GM23338 (cell line): Measurements from ENCODE around the gene FIG4. TPM values are rescaled to one million over a fixed set of nuclear protein-coding genes. Genes with fewer than 3 reads are reported as not detected.

Source experiments
- ATAC-seq: fragments of 200-7000 bp; cut with Tn5 transposase; 3 replicates; pipeline ENCODE4 v1.9.1; 2020
- DNase-seq: peaks from one replicate; pipeline ENCODE4 v3.0.0-alpha.2; 2015; ENCODE audit warnings: low spot score
- H2AFZ ChIP-seq: fragments of 200-600 bp; sonication (generic); 2 replicates; pipeline ENCODE4 v1.8.0; 2016; ENCODE audit warnings: antibody characterized with exemption, mild to moderate bottlenecking, moderate library complexity
- H3F3A ChIP-seq: fragments of 200-600 bp; sonication (generic); replicated peaks from 2 replicates; pipeline ENCODE4 v1.8.0; 2017; ENCODE audit warnings: antibody characterized with exemption, mixed run types, low read depth
- H3K27ac ChIP-seq: fragments of 200-600 bp; sonication (generic); 2 replicates; pipeline ENCODE4 v1.6.1; 2016; ENCODE audit warnings: low read depth
- H3K27me3 ChIP-seq: fragments of 200-600 bp; sonication (generic); 2 replicates; pipeline ENCODE4 v1.8.0; 2016; ENCODE audit warnings: mild to moderate bottlenecking, mixed run types, moderate library complexity; ENCODE audit not compliant: insufficient read depth
- H3K36me3 ChIP-seq: fragments of 200-600 bp; sonication (generic); 2 replicates; pipeline ENCODE4 v1.8.0; 2016; ENCODE audit warnings: mild to moderate bottlenecking; ENCODE audit not compliant: insufficient read depth
- H3K4me1 ChIP-seq: fragments of 200-600 bp; sonication (generic); 2 replicates; pipeline ENCODE4 v1.8.0; 2016; ENCODE audit warnings: mild to moderate bottlenecking, moderate library complexity; ENCODE audit not compliant: insufficient read depth
- H3K4me2 ChIP-seq: fragments of 200-600 bp; sonication (generic); 2 replicates; pipeline ENCODE4 v1.7.1; 2017; ENCODE audit warnings: mixed run types
- H3K4me3 ChIP-seq: fragments of 200-600 bp; sonication (generic); 2 replicates; pipeline ENCODE4 v1.6.1; 2016; ENCODE audit warnings: mixed run types
- H3K79me2 ChIP-seq: fragments of 200-600 bp; sonication (generic); replicated peaks from 2 replicates; pipeline ENCODE4 v1.8.0; 2017; ENCODE audit warnings: mild to moderate bottlenecking; ENCODE audit not compliant: insufficient read depth
- H3K9me2 ChIP-seq: fragments of 200-600 bp; sonication (generic); 2 replicates; pipeline ENCODE4 v1.8.0; 2017; ENCODE audit not compliant: insufficient read depth
- H4K20me1 ChIP-seq: fragments of 200-600 bp; sonication (generic); replicated peaks from 2 replicates; pipeline ENCODE4 v1.8.0; 2017; ENCODE audit warnings: mild to moderate bottlenecking; ENCODE audit not compliant: insufficient read depth
- H3K27ac Mint-ChIP-seq: 2 replicates; pipeline ENCODE4 v1.8.0; 2020; ENCODE audit warnings: inconsistent platforms, mild to moderate bottlenecking, moderate library complexity, mixed read lengths
- H3K27me3 Mint-ChIP-seq: 3 replicates; pipeline ENCODE4 v1.8.0; 2022; ENCODE audit warnings: low read depth, mild to moderate bottlenecking, moderate library complexity, mixed read lengths, inconsistent platforms; ENCODE audit not compliant: insufficient read depth, poor library complexity
- H3K36me3 Mint-ChIP-seq: 3 replicates; pipeline ENCODE4 v1.8.0; 2021; ENCODE audit warnings: low read depth, mild to moderate bottlenecking, inconsistent platforms, moderate library complexity, mixed read lengths
- H3K4me1 Mint-ChIP-seq: 3 replicates; pipeline ENCODE4 v1.8.0; 2020; ENCODE audit warnings: mild to moderate bottlenecking, inconsistent platforms, mixed read lengths
- H3K4me3 Mint-ChIP-seq: 3 replicates; pipeline ENCODE4 v1.8.0; 2021; ENCODE audit warnings: moderate library complexity, mild to moderate bottlenecking, inconsistent platforms, mixed read lengths
- H3K9me3 Mint-ChIP-seq: 3 replicates; pipeline ENCODE4 v1.8.0; 2020; ENCODE audit warnings: moderate library complexity, mild to moderate bottlenecking, inconsistent platforms, mixed read lengths
- CREB1 ChIP-seq: fragments of 250-450 bp; sonication (Bioruptor Pico); IDR thresholded peaks from 2 replicates; pipeline ENCODE4 v1.5.0; 2020; ENCODE audit warnings: low read depth, mild to moderate bottlenecking, moderate library complexity
- CTCF ChIP-seq, 2 experiments: fragments of 200-600 bp in 1 of 2; sonication (generic) in 1 of 2; conservative IDR thresholded peaks; 2 replicates each; pipeline versions ENCODE4 v1.5.1 to v1.6.1; 2016 to 2017; ENCODE audit warnings: antibody characterized with exemption in 2 of 2, low read depth in 2 of 2, mild to moderate bottlenecking in 2 of 2, moderate library complexity in 1 of 2
- ETS1 ChIP-seq: IDR thresholded peaks from 2 replicates; pipeline ENCODE4 v1.6.1; 2016; ENCODE audit warnings: antibody characterized with exemption
- EZH2 ChIP-seq: fragments of 200-600 bp; sonication (generic); IDR thresholded peaks from one replicate; pipeline ENCODE4 v1.8.0; 2017; ENCODE audit warnings: antibody characterized with exemption, mild to moderate bottlenecking, low read depth; ENCODE audit not compliant: unreplicated experiment
- EZH2phosphoT487 ChIP-seq: fragments of 200-600 bp; sonication (generic); IDR thresholded peaks from one replicate; pipeline ENCODE4 v1.8.1; 2018; ENCODE audit warnings: antibody characterized with exemption; ENCODE audit not compliant: unreplicated experiment
- JUNB ChIP-seq: IDR thresholded peaks from one replicate; pipeline ENCODE4 v1.6.1; 2016; ENCODE audit warnings: antibody characterized with exemption; ENCODE audit not compliant: unreplicated experiment
- NANOG ChIP-seq: IDR thresholded peaks from 2 replicates; pipeline ENCODE4 v1.6.1; 2016; ENCODE audit warnings: antibody characterized with exemption, borderline replicate concordance
- POLR2AphosphoS5 ChIP-seq: IDR thresholded peaks from 2 replicates; pipeline ENCODE4 v1.6.1; 2016; ENCODE audit warnings: antibody characterized with exemption, low read depth
- ZNF114 ChIP-seq: fragments of 250-450 bp; sonication (Bioruptor Pico); IDR thresholded peaks from 2 replicates; pipeline ENCODE4 v1.5.0; 2020; ENCODE audit warnings: mild to moderate bottlenecking, moderate library complexity
- ZNF331 ChIP-seq: fragments of 250-450 bp; sonication (Bioruptor Pico); IDR thresholded peaks from 2 replicates; pipeline ENCODE4 v1.5.0; 2020; ENCODE audit warnings: low read depth, mild to moderate bottlenecking, moderate library complexity
- polyA plus RNA-seq: library from polyadenylated mRNA; unstranded; fragments of >200 nt; fragmentation: Nextera tagmentation; extraction: Ambion mirVana; gene quantifications from 2 replicates; pipeline ENCODE4 v1.2.1, GENCODE V29; 2016
- total RNA-seq: library from RNA; depleted of rRNA; stranded (reverse); fragments of >200 nt; shearing (Covaris generic); gene quantifications from 2 replicates; pipeline ENCODE4 v1.2.3, GENCODE V29; 2014
- TF ChIP-seq, protein P1 (sequence below): IDR thresholded peaks from one replicate; pipeline ENCODE4 v1.6.1; 2018; ENCODE audit warnings: antibody characterized with exemption; ENCODE audit not compliant: unreplicated experiment

Gene FIG4
- total and polyA plus RNA-seq, 2 experiments from 2014 or later: 7.0 to 16.9 TPM

DNA sequence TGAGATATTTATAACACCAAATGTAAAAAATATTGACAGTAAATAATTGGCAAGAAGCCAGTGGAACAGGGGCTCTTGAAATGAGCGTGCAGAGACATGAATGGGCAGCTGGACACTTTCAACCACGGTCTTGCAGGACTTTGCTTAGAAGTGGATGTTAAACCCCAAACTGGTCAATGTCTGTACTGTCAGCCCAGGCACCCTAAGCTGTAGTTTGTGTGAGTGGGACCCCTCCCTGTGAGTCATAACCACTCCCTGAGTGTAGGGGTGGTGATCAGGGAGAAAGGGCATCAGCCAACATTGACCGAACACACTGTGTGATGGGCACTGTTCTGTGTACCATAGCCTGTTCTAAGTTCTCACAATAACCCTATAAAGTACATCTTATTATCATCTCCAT lies 108.6 kb downstream of the FIG4 start (continued):
- TF ChIP-seq ETS1: no peak
- no peak for TF ChIP-seq EZH2phosphoT487
- TF ChIP-seq ZNF114 (CRISPR knock-in tag): no peak
- TF ChIP-seq CTCF (conservative IDR thresholded peaks at IDR 0.05; ENCODE audit: low read depth in 2 of 2): no peak
- no peak for TF ChIP-seq NANOG
- TF ChIP-seq ZNF331 (CRISPR knock-in tag): no peak
- no peak for TF ChIP-seq JUNB

DNA sequence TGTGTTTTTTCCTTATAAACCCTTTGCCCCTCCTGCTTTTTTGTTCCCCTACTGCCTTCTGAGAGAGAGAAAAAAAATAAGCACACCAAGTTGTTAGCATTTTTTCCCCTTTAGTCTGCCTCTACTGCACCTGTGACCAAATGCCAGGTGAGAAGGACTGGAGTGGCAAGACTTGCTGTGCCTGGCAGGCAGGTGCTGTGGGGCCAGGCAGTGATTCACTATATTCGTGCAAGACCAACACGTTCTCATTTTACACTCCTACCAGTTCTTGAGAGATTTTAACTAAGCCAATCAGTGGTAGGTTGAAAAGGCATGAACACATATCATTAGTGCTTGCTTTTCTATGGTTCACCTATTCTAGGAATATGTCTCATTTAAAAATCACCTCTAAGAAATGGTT lies 109.7 kb downstream of the FIG4 start:
- Histone ChIP-seq H3K9me2 (no peaks in the 10 kb centered on the region), H3K4me1 (peaks cover 11% of the 10 kb centered on the region; the same call in 1 of the 2 replicates), H3K4me2 (no peak overlapping the region), H3K27ac (no peak overlapping the region), H3K4me3 (no peak overlapping the region), H3K36me3 (no peaks in the 10 kb centered on the region), H4K20me1 (no peaks in the 10 kb centered on the region), H3F3A (no peaks in the 10 kb centered on the region), H3K27me3 (no peaks in the 10 kb centered on the region), H3K79me2 (no peaks in the 10 kb centered on the region), H2AFZ (no peak overlapping the region)
- Mint-ChIP-seq H3K4me3 (no peak overlapping the region), H3K36me3 (no peaks in the 10 kb centered on the region), H3K9me3 (no peaks in the 10 kb centered on the region), H3K27ac (no peak overlapping the region), H3K27me3 (no peaks in the 10 kb centered on the region), H3K4me1 (peaks cover 20% of the 10 kb centered on the region; the same call in 2 of the 3 replicates)
- no peak for TF ChIP-seq ETS1
- TF ChIP-seq, protein P1, sequence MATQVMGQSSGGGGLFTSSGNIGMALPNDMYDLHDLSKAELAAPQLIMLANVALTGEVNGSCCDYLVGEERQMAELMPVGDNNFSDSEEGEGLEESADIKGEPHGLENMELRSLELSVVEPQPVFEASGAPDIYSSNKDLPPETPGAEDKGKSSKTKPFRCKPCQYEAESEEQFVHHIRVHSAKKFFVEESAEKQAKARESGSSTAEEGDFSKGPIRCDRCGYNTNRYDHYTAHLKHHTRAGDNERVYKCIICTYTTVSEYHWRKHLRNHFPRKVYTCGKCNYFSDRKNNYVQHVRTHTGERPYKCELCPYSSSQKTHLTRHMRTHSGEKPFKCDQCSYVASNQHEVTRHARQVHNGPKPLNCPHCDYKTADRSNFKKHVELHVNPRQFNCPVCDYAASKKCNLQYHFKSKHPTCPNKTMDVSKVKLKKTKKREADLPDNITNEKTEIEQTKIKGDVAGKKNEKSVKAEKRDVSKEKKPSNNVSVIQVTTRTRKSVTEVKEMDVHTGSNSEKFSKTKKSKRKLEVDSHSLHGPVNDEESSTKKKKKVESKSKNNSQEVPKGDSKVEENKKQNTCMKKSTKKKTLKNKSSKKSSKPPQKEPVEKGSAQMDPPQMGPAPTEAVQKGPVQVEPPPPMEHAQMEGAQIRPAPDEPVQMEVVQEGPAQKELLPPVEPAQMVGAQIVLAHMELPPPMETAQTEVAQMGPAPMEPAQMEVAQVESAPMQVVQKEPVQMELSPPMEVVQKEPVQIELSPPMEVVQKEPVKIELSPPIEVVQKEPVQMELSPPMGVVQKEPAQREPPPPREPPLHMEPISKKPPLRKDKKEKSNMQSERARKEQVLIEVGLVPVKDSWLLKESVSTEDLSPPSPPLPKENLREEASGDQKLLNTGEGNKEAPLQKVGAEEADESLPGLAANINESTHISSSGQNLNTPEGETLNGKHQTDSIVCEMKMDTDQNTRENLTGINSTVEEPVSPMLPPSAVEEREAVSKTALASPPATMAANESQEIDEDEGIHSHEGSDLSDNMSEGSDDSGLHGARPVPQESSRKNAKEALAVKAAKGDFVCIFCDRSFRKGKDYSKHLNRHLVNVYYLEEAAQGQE: no peak
- no peak for TF ChIP-seq EZH2phosphoT487
- no peak for TF ChIP-seq EZH2
- TF ChIP-seq CREB1 (CRISPR knock-in tag): no peak
- TF ChIP-seq ZNF114 (CRISPR knock-in tag): no peak
- no peak for TF ChIP-seq CTCF (conservative IDR thresholded peaks at IDR 0.05; ENCODE audit: low read depth in 2 of 2)
- TF ChIP-seq NANOG: no peak
- TF ChIP-seq POLR2AphosphoS5: no peak
- DNase-seq: no peak
- no peak for ATAC-seq
